ENCODE results near the gene PUM2. TPM values are rescaled to one million over a fixed set of nuclear protein-coding genes. Genes with fewer than 3 reads are reported as not detected.

The PUM2 gene
- total RNA-seq, 1 experiment from 2014 or later: 104 TPM

GRCh38 chr2:20359096-20359495, 8.5 kb upstream of the PUM2 start (continued):
- no peak for TF ChIP-seq PREB (CRISPR knock-in tag; IDR thresholded peaks at IDR 0.05; ENCODE audit: borderline replicate concordance)
- TF ChIP-seq ZNF671 (CRISPR knock-in tag; IDR thresholded peaks at IDR 0.05): no peak
- no peak for TF ChIP-seq USF2 (CRISPR knock-in tag; IDR thresholded peaks at IDR 0.05)

- Mint-ChIP-seq H3K36me3 (no peaks in the 10 kb centered on the region), H3K27ac (no peak overlapping the region), H3K27me3 (ENCODE audit: low read depth) (no peaks in the 10 kb centered on the region), H3K4me1 (0 out of 2 replicates have a peak, but pooled peaks cover 3% of the 10 kb centered on the region), H3K4me3 (no peak overlapping the region), H3K9me3 (no peaks in the 10 kb centered on the region)
- ATAC-seq (no peak), DNase-seq (ENCODE audit: low spot score) (no peak)
- ChIA-PET CTCF (interaction anchor here (2.1 kb wide), 1 partner anchor 21 kb away, joined by 7 read pairs; no protein-coding TSS in a partner anchor), POLR2A (no interaction called here)
- TF ChIP-seq JUN (CRISPR knock-in tag; IDR thresholded peaks at IDR 0.05) (no peak), ELF4 (CRISPR knock-in tag; IDR thresholded peaks at IDR 0.05; ENCODE audit: low read depth) (no peak), TEAD4 (CRISPR knock-in tag; IDR thresholded peaks at IDR 0.05) (no peak), ATF6 (CRISPR knock-in tag; IDR thresholded peaks at IDR 0.05) (no peak), ZBTB21 (CRISPR knock-in tag; IDR thresholded peaks at IDR 0.05; ENCODE audit: borderline replicate concordance) (no peak), IRF2 (CRISPR knock-in tag; IDR thresholded peaks at IDR 0.05; ENCODE audit: borderline replicate concordance, low read depth) (no peak), PREB (CRISPR knock-in tag; IDR thresholded peaks at IDR 0.05; ENCODE audit: borderline replicate concordance) (no peak), NR3C1 (CRISPR knock-in tag; conservative IDR thresholded peaks at IDR 0.05; ENCODE audit: low read depth) (no peak), ERG (CRISPR knock-in tag; IDR thresholded peaks at IDR 0.05) (no peak), RELA (CRISPR knock-in tag; IDR thresholded peaks at IDR 0.05; ENCODE audit: borderline replicate concordance) (no peak), CBFB (CRISPR knock-in tag; IDR thresholded peaks at IDR 0.05; ENCODE audit: low read depth) (no peak)
These were observed 7.2 kb upstream of the PUM2 start for GRCh38 chr2:20357638-20358389.

GRCh38 chr2:20356042-20356441, 5.4 kb upstream of the PUM2 start:
- 0 out of 2 replicates have a peak, but pooled peaks cover 3% of the 10 kb centered on the region for H3K4me1 Mint-ChIP-seq
- no peaks in the 10 kb centered on the region for H3K36me3 Mint-ChIP-seq
- no peaks in the 10 kb centered on the region for H3K9me3 Mint-ChIP-seq
- ATAC-seq: no peak
- TF ChIP-seq TEAD4 (CRISPR knock-in tag; IDR thresholded peaks at IDR 0.05): no peak
- DNase-seq (ENCODE audit: low spot score): no peak
- H3K27ac Mint-ChIP-seq: no peak overlapping the region
- no peak overlapping the region for H3K4me3 Mint-ChIP-seq
- H3K27me3 Mint-ChIP-seq (ENCODE audit: low read depth): no peaks in the 10 kb centered on the region
- ChIA-PET POLR2A (no interaction called here), CTCF (interaction anchor here (0.9 to 2.1 kb wide), 3 partner anchors 13 to 55 kb away, joined by 4 to 7 read pairs (median 5); no protein-coding TSS in a partner anchor)
